SU-DHL-6 (cell line): Measurements from ENCODE around the gene PTPRJ.

Experiments used
- H2AFZ ChIP-seq: fragments of 200-600 bp; sonication (generic); 2 replicates; pipeline ENCODE4 v1.6.1; 2014; ENCODE audit warnings: low read depth, mild to moderate bottlenecking, moderate library complexity, mixed read lengths, antibody characterized with exemption, low read length; ENCODE audit not compliant: severe bottlenecking
- H3F3A ChIP-seq: fragments of 200-600 bp; shearing (Covaris generic); 2 replicates; pipeline ENCODE4 v1.6.0; 2016; ENCODE audit warnings: antibody characterized with exemption, mild to moderate bottlenecking; ENCODE audit not compliant: insufficient read depth
- H3K27ac ChIP-seq: fragments of 200-600 bp; sonication (generic); 2 replicates; pipeline ENCODE4 v1.5.1; 2016; ENCODE audit warnings: low read depth, mild to moderate bottlenecking, low read length, moderate library complexity, mixed read lengths
- H3K27me3 ChIP-seq: fragments of 200-600 bp; sonication (generic), shearing (Covaris generic); 2 replicates; pipeline ENCODE4 v1.6.0; 2014; ENCODE audit warnings: mild to moderate bottlenecking, low read length
- H3K36me3 ChIP-seq: fragments of 200-600 bp; sonication (generic); 2 replicates; pipeline ENCODE4 v1.6.1; 2014; ENCODE audit warnings: mild to moderate bottlenecking, low read length, mixed read lengths
- H3K4me2 ChIP-seq: fragments of 300-600, 200-600 bp; shearing (Covaris generic), sonication (generic); 2 replicates; pipeline ENCODE4 v1.6.0; 2014; ENCODE audit warnings: low read length, low read depth, mild to moderate bottlenecking; ENCODE audit not compliant: poor library complexity, severe bottlenecking
- H3K4me3 ChIP-seq: fragments of 200-600 bp; sonication (generic); 2 replicates; pipeline ENCODE4 v1.5.1; 2014; ENCODE audit warnings: antibody characterized with exemption, low read length, mild to moderate bottlenecking, mixed read lengths; ENCODE audit not compliant: insufficient read depth, poor library complexity, severe bottlenecking
- H3K79me2 ChIP-seq: fragments of 200-600 bp; sonication (generic); 2 replicates; pipeline ENCODE4 v1.6.1; 2014; ENCODE audit warnings: mild to moderate bottlenecking, low read length, moderate library complexity; ENCODE audit not compliant: insufficient read depth
- H3K9ac ChIP-seq: fragments of 200-600 bp; sonication (generic); 2 replicates; pipeline ENCODE4 v1.7.0; 2014; ENCODE audit warnings: mild to moderate bottlenecking, low read length
- H3K9me2 ChIP-seq: fragments of 200-600 bp; sonication (generic); replicated peaks from 2 replicates; pipeline ENCODE4 v1.6.1; 2014; ENCODE audit warnings: low read length; ENCODE audit not compliant: insufficient read depth
- H3K9me3 ChIP-seq: fragments of 200-600 bp; sonication (generic); 2 replicates; pipeline ENCODE4 v1.6.1; 2014; ENCODE audit warnings: low read length, mixed read lengths; ENCODE audit not compliant: insufficient read depth
- H4K20me1 ChIP-seq: fragments of 200-600 bp; sonication (generic); 2 replicates; pipeline ENCODE4 v1.6.1; 2014; ENCODE audit warnings: low read depth, mild to moderate bottlenecking, antibody characterized with exemption, low read length, moderate library complexity, mixed read lengths
- EZH2phosphoT487 ChIP-seq: fragments of 200-600 bp; sonication (generic), shearing (Covaris generic); conservative IDR thresholded peaks from 2 replicates; pipeline ENCODE4 v1.6.1; 2018; ENCODE audit warnings: mild to moderate bottlenecking, antibody characterized with exemption, low read length, moderate library complexity, mixed read lengths
- TF ChIP-seq, protein P1 (sequence below): fragments of 200-600 bp; sonication (generic); IDR thresholded peaks from one replicate; pipeline ENCODE4 v1.5.1; 2017; ENCODE audit warnings: antibody characterized with exemption, mild to moderate bottlenecking, low read length, moderate library complexity; ENCODE audit not compliant: insufficient read depth, poor library complexity, severe bottlenecking

Gene PTPRJ

DNA sequence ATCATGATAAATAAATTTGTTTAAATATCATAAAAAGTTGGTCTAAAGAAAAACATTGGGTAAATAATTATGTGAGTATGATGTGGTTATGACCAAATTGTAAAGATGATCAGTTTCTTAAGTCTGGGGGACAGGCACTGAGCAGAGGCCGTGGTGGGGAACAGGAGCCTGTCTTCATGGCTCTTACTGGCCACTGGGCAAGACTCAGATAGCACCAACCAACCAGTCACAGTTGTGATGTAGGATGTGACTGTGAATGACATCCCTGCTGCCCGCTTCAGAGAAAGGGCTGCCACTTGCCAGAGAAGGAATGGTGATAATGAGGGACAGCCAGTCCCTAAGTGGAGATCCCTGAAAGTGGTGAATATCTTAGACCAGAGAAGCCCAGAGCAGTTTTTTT lies 7.0 kb downstream of the PTPRJ start:
- Histone ChIP-seq H3K27ac (no peak overlapping the region), H4K20me1 (no peaks in the 10 kb centered on the region), H3F3A (no peaks in the 10 kb centered on the region), H3K4me2 (no peak overlapping the region), H2AFZ (no peak overlapping the region), H3K9me2 (no peaks in the 10 kb centered on the region), H3K27me3 (no peaks in the 10 kb centered on the region), H3K36me3 (no peaks in the 10 kb centered on the region), H3K4me3 (no peak overlapping the region), H3K79me2 (no peaks in the 10 kb centered on the region), H3K9ac (no peak overlapping the region), H3K9me3 (no peaks in the 10 kb centered on the region)
- TF ChIP-seq, protein P1, sequence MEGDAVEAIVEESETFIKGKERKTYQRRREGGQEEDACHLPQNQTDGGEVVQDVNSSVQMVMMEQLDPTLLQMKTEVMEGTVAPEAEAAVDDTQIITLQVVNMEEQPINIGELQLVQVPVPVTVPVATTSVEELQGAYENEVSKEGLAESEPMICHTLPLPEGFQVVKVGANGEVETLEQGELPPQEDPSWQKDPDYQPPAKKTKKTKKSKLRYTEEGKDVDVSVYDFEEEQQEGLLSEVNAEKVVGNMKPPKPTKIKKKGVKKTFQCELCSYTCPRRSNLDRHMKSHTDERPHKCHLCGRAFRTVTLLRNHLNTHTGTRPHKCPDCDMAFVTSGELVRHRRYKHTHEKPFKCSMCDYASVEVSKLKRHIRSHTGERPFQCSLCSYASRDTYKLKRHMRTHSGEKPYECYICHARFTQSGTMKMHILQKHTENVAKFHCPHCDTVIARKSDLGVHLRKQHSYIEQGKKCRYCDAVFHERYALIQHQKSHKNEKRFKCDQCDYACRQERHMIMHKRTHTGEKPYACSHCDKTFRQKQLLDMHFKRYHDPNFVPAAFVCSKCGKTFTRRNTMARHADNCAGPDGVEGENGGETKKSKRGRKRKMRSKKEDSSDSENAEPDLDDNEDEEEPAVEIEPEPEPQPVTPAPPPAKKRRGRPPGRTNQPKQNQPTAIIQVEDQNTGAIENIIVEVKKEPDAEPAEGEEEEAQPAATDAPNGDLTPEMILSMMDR = no peak
- no peak for TF ChIP-seq EZH2phosphoT487

DNA sequence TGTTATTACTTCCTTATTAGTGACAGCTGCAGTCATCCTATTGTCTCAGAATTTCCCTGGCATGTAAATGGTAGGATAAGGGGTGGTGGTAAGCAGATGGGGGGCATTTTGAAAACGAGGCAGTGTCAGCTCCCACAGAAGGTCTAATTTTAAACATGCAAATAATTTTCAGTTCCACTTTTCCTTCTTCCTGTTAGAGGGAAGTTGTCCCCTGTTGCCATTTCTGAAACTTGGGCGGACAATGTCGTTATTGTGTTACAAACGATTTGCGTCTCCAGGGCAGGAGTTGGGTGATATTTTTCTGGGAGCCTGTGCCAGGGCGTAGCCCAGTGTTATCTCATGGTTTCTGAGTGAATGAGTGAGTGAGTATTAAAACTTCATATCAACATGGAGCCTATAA lies 7.4 kb downstream of the PTPRJ start:
- Histone ChIP-seq H4K20me1 (no peaks in the 10 kb centered on the region), H3K27me3 (no peaks in the 10 kb centered on the region), H3K79me2 (no peaks in the 10 kb centered on the region), H3K9ac (no peak overlapping the region), H3K9me2 (no peaks in the 10 kb centered on the region), H3F3A (no peaks in the 10 kb centered on the region), H3K4me2 (no peak overlapping the region), H3K9me3 (no peaks in the 10 kb centered on the region), H3K27ac (no peak overlapping the region), H3K4me3 (no peak overlapping the region), H3K36me3 (no peaks in the 10 kb centered on the region), H2AFZ (no peak overlapping the region)
- TF ChIP-seq, protein P1 = no peak
- no peak for TF ChIP-seq EZH2phosphoT487

DNA sequence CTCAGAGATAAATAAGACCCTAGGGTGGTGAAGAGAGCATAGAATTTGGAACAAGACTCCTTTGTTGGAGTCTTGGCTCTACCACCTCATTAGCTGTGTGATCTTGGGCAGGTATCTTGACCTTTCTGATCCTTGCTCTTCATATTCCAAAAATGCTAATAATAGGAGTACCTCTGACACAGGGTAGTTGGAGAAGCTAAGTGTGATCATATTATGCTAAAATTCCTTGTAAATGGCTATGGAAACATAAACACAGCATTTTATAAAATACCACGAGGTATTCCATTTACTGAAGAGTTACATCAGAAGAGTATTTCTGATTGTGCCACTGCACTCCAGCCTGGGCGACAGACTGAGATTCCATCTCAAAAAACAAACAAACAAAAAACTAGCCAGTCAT lies 9.4 kb downstream of the PTPRJ start:
- Histone ChIP-seq H2AFZ (no peak overlapping the region), H3K79me2 (no peaks in the 10 kb centered on the region), H3K9me2 (no peaks in the 10 kb centered on the region), H3K4me2 (no peak overlapping the region), H3K27me3 (no peaks in the 10 kb centered on the region), H3K4me3 (no peak overlapping the region), H3K9ac (no peak overlapping the region), H3K9me3 (no peaks in the 10 kb centered on the region), H4K20me1 (no peaks in the 10 kb centered on the region), H3K27ac (no peak overlapping the region), H3K36me3 (no peaks in the 10 kb centered on the region), H3F3A (no peaks in the 10 kb centered on the region)
- TF ChIP-seq EZH2phosphoT487 = no peak
- TF ChIP-seq, protein P1 = no peak
